Activated CD4-positive, alpha-beta T cell treated with anti-CD3 and anti-CD28 coated beads, Interleukin-2, amount 50 U/mL, for 1 hour (primary cell): ENCODE data around the gene RREB1.
"Not testable (repeated sequence)": the region's sequence is repeated elsewhere in the genome, so short reads cannot be mapped to it uniquely, and the experiment has no call there.

Experiments used
- DNase-seq: peaks from one replicate; pipeline ENCODE4 v3.0.0-alpha.2; 2020

RREB1 gene

GRCh38 chr6:7145585-7145884 lies 37.8 kb downstream of the RREB1 start:
- DNase-seq: no peak

DNA sequence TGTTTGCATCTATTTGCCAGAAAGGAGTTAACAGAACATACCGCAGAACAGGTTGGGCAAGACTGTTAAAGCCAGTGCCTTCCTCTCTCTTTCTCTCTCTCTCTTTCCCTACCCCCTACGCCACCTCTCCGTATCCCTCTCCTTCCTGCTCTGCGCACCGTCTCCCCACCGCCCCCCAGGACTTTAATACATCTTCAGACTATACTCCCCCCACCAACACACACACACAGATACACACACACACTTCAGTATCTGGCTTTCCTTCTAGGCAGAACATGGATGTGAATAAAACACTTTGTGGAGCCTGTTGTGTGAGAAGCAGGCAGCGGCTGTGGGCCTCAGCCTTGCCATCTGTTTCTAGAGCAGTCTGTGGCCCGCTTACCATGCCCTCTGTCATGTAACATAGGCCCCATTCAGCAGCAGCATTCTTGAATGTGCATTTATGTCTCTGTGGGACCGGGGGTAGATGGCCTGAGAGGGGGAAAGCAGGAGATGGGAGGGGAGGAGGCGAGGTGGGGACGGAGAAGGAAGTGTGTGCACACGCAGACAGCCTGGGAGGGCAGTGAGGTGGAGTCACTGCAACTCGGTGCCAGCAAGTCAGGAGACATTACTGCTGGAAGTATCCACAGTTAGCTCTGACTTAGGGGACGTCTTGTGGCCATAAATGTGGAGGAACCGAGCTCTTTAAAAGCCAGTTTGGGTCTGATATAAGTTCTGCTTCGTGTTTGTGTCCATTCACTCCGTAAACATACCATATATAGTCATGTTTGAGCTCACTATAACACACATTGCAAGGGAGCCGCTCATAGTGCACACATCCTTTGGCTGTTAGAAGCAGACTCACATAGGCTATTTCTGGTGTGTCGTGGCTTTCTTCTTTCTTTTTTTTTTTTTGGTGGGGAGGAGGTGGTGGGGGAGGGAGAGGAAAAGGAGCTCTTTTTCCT lies 38.4 kb downstream of the RREB1 start:
- DNase-seq: no peak

DNA sequence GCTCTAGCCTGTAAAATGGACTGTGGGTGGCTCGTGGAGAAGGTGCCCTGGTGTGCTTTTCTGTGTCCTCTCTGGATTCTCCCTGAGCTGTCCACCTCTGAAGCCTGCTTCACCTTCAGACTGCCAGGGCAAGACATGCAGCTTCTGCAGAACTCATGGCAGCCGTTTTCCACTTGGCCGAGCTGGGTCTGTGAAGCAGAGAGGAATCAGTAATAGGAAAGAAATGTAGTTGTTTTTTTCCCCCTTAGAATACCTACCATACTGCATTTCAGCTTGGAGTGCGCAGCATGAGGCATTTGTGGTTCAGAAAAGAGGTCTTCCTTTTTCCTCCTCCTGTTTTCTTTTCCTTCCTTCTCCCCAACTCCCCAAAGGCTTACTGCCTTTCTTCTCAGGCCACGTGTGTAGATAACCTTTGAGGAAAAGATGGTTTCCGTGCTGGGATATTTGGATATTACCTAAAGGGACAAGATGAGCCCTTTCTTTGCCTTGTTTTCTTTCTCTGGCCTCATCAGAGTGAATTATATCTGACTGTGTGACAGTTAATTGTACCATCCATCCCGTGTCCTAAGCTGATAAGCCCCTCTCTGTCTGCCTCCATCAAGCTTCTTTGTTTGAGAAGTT lies 39.4 kb downstream of the RREB1 start:
- no peak for DNase-seq

DNA sequence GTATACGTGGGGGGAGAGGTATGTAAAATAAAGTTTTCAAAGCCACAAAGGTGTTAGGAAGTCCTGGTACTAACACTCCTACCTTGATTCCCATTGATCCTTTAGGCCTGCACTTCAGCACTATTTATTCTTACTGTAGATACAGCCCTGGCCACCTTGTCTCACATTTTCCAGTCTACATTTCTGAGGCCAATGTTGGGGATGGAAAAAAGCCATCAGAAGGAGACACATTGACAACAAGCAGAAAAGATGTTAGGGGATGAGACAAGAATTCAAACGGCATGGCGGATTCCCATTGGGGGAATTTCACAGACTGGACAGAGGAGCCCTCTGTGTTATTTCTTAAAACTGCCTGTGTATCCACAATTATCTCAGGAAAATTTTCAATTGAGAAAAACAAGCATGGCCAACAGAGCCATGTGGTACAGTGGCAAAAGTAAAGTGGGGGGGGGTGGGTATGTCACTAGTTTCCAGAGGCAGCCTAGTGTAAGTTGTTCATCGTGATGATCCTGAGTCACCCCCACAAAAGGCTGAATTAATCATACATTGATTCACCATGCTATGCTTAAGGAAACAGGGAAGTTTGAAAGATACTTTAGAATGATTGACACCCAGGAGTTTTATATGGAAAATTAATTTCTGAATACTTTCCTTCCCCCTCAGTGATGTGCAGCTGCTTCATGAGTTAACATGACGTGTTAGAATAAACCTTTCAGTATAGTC lies 40.5 kb downstream of the RREB1 start:
- no peak for DNase-seq

DNA sequence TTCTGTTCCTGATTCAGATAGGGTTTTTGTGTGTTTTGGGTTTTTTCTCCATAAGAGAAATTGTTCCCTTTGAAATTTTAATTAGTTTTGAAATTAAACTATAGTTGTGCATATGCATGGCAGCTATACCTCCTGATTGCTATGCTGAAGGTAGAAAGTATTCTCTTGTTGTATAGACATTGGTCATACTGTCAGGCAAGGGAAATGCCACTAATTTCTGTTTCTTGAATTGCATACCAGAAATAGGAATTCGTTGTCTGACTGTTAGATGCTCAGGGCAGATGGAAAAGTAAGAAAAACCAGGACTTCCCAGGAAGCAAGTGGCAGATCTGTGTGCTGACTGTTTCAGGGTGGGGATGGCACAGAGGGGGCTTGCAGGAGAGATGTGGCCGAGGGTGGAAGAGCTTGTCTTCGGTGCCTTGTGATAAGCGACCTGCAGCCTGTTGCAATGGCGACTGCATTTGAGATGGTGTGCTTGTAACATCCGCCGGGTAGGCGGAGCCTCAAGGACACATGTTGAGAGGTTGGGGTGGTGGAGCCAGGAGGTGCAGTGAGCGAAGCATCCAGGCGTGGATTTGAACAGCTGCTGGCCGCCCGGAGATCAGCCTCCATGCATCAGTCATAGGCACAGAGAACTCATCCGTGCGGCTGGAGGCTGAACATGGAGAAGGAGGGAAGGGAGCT lies 42.8 kb downstream of the RREB1 start:
- DNase-seq: no peak

DNA sequence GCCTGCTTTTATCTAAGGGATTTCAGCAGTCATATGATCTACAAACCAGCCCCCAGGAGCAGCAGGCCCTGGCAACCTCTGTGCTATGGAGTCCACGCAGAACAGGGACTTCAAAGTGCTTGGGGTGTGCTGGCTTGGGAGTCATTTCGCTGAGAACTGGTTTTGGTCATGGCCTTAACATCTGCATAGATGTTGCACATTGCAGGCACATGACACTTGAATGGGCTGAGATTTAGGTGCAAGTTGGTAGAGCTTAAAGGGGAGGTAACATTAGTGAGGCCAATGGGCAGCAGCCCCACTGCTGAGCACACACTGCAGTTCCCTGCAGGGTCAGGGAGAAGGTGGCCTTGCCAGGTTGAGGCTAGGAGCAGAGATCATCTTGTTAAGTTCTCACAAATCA lies 43.6 kb downstream of the RREB1 start:
- DNase-seq: no peak

GRCh38 chr6:7152462-7152861 lies 44.7 kb downstream of the RREB1 start:
- DNase-seq: no peak

GRCh38 chr6:7153789-7154188 lies 46.0 kb downstream of the RREB1 start:
- peak; percentile 14 for DNase-seq

- DNase-seq: no peak
These were observed 46.8 kb downstream of the RREB1 start for GRCh38 chr6:7154341-7155139.

DNA sequence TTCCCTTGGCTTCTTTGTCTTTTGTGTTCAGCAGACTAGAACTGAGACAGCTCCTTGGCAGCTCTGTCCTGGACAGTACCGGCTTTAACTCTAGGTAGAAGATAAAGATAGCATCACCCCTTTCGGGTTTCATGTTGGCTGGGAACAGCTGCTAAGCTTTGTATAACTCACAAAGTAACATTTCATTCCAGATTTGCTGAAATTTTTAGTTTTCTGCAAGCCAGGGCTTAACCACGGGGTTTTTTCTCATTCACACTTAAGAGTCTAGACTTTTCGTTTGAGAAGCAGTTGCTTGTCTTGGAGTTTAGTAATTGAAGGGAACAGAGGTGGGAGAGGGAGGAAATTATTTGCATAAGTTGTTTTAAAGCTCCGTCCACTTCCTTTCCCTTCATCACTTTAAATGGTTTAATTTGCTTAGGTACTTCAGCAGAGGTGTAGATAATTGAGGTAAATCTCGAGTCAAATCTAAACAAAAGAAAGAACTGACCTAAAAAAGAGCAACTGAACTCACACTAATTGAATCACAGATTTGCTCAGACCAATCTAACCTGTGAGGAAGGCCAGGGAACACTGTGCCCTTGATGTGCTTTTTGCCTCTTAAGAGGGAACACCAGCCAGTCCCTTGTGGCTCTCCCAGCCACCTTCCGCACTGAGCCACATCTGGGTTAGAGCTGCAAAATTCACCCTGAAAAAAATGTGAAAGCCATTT lies 48.3 kb downstream of the RREB1 start:
- no peak for DNase-seq

DNA sequence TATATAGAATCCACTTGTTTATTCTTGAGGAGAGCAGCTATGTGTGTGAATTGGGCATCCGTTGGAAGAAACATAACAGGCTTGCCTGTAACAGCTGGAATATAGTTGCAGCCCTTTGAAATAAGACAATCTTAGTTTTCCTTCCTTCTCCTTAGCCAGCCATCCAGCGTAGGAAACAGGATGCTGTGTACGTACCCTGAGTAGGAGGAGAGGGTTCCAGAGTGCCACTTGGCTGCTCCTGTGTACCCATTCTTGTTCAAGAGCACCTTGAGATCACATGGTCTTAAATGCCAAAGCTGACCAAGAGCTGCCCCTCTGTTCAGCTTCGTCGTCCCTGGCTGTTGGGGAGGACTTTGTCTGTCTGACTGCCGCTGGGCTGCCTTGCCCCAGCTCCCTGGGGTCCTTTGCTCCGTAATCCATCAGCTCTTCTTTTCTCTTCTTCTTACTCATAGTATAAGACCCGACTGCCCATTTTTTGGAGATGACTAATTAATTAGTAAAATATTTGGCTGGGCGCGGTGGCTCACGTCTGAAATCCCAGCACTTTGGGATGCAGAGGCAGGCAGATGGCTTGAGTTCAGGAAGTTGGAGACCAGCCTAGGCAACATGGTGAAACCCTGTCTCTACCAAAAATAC lies 49.0 kb downstream of the RREB1 start:
- no peak for DNase-seq

DNA sequence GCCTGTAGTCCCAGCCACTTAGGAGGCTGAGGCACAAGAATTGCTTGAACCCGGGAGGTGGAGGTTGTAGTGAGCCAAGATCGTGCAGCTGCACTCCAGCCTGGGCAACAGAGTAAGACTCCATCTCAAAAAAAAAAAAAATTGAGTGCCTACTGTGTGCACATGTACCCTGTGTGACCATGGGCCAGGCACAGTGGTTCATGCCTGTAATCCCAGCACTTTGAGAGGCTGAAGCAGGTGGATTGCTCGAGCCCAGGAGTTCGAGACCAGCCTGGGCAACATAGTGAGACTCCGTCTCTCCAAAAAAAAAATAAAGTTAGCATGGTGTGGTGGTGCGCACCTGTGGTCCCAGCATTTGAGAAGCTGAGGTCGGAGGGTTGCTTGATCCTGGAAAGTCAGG lies 49.5 kb downstream of the RREB1 start:
- DNase-seq: not testable (repeated sequence)

GRCh38 chr6:7157752-7158616 lies 50.2 kb downstream of the RREB1 start:
- DNase-seq: no peak

DNA sequence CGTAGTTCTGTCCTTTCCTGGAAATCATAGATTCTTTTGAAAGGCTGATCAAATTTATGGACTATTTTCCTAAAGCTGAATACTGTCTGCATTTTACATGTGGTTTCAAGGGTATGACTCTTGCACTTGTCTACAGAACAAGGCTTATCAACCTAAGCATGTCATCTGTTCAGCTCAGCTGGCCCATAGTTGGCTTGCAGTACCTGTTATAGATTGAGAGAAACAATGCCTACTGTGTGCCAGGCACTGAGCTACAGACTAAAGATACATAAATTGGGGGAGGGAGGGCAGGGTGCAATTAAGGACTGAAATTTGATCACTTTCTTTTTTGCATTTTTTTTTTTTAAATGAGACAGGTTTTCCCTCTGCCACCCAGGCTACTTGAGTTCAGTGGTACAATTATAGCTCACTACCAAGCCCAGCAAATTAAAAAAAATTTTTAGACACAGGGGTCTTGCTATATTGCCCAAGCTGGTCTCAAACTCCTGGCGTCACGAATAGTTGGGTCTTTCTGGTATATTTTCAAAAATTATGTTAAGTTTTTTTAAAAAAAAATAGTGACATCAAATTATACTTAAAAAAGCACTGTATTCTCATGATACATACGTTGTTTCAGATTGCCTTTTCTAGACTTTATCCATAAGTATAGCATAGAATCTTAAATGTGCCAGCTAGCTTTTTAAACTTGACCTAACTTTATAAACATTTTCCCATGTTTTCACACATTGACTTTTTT lies 52.2 kb downstream of the RREB1 start:
- DNase-seq: no peak

GRCh38 chr6:7161253-7161623 lies 53.5 kb downstream of the RREB1 start:
- no peak for DNase-seq

GRCh38 chr6:7161845-7162244 lies 54.1 kb downstream of the RREB1 start:
- DNase-seq: no peak

GRCh38 chr6:7163661-7164071 lies 55.9 kb downstream of the RREB1 start:
- DNase-seq: no peak

- DNase-seq: no peak
These were observed 56.8 kb downstream of the RREB1 start for GRCh38 chr6:7164536-7165001.
